ENCODE results near the gene N4BP2L2.
A peak's percentile ranks its signal among the peaks of the same experiment; 100 is the strongest.
"Not testable (repeated sequence)": the region's sequence is repeated elsewhere in the genome, so short reads cannot be mapped to it uniquely, and the experiment has no call there.

The N4BP2L2 gene

DNA sequence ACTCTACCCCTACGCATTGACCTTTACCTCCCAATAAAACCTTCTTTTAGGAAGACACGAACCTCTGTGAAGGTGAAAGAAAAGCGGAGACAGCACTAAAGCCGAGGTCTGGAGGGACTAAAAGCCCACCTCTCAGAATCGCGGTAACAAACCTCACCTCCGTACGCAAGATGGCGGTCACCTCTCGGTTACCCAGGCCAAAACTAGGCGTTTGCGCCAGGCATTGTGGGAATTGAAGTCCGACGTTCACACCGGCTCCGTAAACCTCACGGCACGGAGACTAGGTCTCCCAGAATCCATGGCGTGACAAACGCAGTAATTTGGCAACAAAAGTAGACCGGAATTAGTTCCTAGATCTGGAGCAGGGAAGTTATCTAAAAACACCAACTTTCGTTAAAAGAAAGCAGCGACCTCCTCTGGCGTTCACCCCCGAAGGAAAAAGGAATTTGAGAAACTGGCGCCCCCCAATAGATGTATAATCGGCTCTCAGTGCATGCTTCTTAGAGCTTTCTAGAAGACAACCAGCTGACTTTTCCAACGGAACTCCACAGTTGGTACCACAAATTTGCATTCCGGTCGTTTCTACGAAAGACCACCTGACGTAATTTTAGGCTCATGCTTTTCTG, at the start of gene N4BP2L2:
TSS of gene N4BP2L2 (minus strand) at position 175 of the 626 bp plus-strand sequence. CDS start 1,768 bp downstream, outside the sequence.
- DNase-seq, result peak; percentile 96

DNA sequence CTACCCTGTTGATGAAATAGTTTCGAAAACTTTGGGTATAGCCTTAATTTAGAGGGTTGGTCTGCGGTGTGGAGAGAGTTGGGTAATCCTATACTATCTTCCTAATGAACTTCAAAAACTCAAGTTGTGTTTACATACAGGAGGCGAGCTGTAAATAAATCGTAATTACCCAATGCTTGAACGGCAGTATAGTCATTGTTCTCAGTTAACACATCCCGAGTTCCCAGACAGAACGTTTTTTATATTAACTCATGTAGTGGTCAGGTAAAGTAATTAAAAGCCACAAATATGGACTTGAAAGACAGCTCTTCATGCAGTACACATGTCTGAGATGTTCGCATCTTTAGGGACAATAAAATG, 49.2 kb upstream of the N4BP2L2 start:
- no peak for DNase-seq

DNA sequence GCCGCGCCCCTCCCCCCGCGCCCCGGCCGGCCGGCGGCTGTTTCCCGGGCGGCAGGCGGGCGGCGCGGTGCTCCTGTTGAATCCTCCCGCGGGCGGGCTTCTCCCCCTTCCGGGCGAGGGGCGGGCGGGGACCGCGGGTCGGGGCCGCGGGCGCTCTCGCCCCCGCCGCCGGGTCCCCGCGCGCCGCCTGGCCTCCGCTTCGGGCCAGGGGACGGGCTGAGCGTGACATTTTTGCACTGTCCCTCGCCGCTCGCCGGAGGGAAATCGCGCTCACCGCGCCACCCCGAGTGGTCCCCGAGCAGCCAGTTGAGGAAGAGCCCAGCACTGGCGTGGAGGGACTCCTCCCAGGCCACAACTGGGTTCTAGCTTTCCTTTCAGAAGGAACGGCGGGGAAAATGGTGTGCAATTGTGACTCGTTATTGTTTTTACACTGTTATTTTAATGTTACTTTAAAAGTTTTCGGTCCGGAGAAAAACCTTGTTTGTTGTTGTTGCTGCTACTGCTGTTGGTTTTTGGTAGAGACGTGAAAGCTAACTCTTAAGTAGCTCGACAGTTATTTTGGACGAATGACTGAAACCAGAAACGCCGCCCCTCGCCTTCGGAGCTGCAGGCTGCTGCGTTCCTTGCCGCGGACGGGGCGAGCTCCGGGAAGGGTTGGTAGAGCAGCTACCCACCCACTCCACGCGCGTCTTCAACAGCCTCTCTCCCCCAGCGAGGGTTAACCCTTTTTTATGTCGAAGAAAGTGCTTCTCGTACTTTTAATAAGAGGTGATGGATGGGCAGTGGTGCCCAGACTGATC, 48.6 kb upstream of the N4BP2L2 start:
- peak; percentile 68 for DNase-seq

DNA sequence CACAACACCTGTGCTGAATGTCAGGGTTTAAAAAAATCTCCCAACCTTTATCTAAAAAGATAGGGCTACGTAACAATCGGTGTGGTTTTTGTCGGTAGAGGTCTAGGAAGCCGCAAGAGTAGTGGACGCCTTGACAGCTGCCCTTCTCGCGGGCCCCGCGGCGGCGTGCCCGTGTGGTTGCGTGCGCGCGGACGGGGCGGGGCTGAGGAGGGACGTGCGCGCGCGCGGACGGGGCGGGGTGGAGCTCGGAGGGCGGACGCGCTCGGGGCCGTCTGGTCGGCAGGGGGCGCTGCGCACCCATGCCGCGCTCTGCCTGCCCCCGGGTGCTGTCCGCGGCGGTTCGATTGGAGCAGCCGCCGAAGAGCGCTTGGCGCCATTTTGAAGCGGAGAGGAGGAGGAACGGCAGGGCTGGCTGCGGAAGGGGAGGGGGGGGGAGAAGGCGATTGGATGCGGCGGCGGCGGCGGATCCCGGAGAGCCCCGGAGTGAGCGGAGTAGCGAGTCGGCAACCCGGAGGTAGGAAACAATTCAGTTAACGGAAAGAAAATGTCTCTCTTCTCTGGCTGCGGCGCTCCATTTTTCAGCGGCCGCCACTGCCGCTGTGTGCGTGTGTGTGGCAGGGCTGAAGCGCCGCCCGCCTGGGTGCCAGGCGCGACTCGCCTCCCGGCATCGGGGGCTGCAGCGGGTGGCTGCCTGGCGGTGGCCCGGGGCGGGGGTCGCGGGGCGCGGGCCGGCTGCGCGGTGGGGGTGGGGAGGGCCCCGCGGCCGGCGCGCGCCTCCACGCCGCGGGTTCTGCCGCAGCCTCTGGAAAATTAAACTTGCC, 47.7 kb upstream of the N4BP2L2 start, which contains the start of gene PDS5B:
TSS of gene PDS5B (plus strand) at position 373 of the 821 bp plus-strand sequence. CDS start 62,321 bp downstream, outside the sequence.
- peak; percentile 97 for DNase-seq

DNA sequence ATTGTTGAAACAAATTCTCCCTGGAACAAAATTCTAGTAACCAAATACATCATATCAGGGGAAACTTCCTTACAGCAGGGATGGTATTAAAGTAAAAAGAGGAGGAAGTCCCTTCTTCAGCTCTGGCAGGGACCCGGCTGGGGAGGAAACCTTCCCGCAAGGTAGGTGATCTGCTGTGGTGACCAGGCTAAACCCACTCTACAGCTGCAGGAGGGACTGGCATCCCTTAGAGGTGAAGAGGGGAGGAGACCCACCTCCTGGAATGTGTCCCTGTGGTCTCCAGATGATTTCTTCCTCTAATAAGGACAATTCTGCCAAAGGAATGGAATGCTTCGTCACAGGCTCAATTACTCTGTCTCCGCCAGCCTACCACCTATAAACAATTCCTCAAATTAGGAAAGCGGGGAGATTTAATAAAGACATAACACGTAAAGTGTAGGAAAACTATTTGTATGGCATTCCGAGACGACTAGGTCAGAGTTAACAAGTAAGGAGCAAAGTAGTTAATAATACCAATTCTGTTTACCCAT, 47.0 kb upstream of the N4BP2L2 start:
- DNase-seq, result no peak

DNA sequence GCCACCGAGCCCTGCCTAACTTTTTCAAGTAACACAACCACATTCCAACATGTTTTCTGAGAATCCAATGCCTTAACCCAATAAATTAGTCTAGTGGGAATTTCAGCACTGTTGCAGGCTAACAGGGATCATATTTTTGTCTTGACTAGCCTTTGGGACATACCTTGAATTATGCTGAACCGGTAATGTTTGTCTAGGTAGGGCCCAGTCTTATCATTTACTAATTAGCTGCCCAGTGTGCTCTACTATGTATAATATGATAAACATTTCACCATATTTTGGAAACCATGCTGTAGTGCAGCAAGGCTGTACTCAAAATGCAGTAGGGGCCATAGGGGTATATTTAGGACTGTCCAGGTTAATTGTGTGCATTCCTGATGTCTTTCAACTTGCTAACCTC, 44.4 kb upstream of the N4BP2L2 start:
- DNase-seq, result no peak

DNA sequence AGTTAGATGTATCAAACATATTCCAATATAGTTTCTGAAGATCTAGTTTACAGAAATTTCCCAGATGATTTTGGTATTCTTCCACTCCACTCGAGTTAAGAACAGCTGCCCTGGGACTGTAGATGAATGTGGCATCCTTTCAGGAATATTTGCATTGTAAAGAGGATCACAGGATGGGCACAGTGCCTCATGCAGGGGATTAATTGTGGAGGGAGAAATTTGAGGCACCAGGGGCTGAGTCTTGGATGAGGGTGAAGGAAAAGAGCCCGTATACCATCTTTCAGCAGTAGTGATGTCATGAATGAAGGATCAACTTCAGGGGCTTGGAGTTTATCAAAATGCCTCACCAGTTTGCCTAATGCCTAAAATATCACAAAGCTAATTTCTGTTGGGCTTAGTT, 43.7 kb upstream of the N4BP2L2 start:
- no peak for DNase-seq

DNA sequence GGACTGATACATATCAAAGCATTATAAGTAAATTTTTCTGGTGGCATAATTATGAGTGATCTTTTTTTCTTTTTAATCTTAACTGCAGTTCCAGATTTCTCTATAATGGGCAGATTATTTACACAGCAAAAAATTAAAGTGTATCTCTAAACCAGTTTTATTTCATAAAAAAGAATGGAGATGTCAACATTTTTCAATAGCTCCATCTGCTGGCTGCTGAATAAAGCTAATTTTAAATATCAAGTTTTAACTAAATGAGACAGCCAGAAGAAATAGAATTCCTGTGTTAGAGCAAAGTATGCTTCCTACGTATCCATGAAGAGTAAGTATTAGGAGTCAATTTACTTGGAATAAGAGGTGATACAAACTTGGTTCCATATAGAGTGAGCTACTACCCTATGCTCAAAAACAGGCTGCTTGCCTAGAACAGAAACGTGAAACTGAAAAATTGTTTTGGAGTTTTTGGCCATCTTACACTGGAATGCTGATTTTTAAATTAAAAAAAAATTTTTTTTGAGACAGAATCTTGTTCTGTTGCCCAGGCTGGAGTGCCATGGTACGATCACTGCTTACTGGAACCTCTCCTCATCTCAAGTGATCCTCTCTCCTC, 42.7 kb upstream of the N4BP2L2 start:
- DNase-seq, result peak; percentile 29

DNA sequence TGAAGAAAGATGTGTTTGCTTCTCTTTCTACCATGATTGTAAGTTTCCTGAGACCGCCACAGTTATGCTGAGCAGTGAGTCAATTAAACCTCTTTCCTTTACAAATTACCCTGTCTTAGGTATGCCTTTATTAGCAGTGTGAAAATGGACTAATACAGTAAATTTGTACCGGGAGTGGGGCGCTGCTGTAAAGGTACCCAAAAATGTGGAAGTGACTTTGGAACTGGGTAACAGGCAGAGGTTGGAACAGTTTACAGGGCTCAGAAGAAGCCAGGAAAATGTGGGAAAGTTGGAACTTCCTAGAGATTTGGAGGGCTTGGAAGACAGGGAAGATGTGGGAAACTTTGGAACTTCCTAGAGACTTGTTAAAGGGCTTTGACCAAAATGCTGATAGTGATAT, 38.4 kb upstream of the N4BP2L2 start:
- DNase-seq, result no peak

DNA sequence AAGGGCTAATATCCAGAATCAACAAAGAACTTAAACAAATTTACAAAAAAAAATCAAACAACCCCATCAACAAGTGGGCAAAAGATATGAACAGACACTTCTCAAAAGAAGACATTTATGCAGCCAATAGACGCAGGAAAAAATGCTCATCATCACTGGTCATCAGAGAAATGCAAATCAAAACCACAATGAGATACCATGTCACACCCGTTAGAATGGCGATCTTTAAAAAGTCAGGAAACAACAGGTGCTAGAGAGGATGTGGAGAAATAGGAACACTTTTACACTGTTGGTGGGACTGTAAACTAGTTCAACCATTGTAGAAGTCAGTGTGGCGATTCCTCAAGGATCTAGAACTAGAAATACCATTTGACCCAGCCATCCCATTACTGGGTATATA, 37.1 kb upstream of the N4BP2L2 start:
- not testable (repeated sequence) for DNase-seq

DNA sequence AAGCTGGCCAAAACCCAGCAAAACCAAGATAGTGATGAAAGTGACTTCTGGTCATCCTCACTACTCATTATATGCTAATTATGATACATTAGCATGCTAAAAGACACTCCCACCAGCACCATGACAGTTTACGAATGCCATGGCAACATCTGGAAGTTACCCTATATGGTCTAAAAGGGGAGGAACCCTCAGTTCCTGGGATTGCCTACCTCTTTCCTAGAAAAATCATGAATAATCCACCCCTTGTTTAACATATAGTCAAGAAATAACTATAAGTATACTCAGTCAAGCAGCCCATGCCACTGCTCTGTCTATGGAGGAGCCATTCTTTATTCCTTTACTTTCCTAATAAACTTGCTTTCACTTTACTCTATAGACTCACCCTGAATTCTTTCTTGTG, 22.2 kb upstream of the N4BP2L2 start:
- not testable (repeated sequence) for DNase-seq

DNA sequence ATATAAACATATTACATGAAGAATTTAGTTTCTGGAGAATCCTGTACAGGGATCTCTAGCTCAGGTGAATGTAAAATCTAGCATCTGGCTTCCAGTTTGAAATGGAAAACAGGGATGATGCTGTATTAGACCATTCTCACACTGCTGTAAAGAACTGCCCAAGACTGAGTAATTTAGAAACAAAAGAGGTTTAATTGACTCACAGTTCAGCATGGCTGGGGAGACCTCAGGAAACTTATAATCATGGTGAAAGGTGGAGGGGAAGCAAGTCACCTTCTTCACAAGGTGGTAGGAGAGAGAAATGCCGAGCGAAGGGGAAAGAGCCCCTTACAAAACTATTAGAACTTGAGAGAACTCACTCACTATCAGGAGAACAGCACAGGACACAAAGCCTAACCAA, 17.0 kb upstream of the N4BP2L2 start:
- DNase-seq, result no peak

DNA sequence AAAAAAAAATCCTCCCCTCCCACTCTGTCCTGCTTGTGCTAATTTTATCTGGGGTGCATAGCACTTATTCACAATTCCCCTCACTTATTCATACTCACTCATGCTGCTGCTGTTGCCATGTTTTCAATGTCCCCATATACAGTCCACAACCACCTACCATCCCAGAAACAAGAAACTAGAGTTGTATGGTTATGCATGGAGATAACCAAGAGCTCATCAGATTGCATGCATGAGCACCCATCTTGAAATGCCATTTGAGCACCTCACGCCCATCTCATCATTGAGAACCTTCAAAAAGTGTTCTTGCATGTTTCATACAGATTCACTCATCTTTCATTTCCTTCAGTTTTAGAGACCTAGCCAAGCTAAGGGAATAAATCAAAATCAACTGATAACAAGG, 15.1 kb upstream of the N4BP2L2 start:
- DNase-seq, result no peak

DNA sequence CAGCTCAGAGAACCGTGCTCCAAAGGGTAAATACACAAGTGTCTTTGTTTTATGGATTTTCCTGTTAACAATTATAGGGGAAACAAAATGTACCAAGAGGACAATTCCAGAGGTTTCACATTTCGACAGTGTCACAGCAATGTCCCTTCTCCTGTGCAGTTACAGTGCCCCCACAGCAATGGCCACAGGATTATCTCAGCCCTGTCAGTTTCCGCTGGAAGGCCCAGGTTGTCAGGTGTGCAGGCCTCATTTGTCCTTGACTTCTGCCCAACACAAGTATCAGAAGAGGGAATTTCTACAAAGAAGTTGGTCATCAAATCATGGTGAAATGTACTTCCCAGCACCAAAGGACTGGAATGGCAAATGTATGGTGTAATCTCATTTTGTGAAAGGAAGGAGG, 11.2 kb upstream of the N4BP2L2 start:
- no peak for DNase-seq

DNA sequence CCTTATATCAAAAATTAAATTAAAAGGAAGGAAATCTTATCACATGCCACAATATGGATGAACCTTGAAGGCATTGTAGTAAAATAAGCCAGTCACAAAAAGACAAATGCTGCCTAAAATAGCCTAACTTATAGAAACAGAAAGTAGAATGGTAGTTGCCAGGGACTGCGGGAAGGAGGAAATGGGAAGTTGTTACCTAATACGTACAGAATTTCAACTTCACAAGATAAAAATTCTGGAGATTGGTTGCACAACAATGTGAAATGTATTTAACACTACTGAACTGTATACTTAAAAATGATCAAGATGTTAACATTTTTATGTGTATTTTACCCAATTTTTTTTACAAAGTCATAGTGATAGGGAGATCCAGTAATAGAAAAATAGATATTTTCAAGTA, 10.2 kb upstream of the N4BP2L2 start:
- no peak for DNase-seq

DNA sequence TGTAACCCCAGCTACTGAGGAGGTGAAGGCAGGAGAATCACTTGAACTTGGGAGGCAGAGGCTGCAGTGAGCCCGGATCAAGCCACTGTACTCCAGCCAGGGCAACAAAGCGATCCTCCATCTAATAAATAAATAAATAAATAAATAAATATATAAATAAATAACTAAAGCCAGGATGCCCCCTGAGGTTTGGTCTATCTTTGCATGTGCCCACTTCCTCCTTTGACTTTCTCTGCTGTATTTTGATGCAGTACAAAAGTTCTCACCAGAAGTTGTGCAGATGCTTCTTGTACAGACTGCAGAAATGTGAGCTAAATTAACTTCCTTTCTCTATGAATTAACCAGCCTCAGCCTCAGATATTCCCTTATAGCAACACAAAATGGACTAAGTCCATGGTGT, 6.5 kb upstream of the N4BP2L2 start:
- DNase-seq, result no peak

DNA sequence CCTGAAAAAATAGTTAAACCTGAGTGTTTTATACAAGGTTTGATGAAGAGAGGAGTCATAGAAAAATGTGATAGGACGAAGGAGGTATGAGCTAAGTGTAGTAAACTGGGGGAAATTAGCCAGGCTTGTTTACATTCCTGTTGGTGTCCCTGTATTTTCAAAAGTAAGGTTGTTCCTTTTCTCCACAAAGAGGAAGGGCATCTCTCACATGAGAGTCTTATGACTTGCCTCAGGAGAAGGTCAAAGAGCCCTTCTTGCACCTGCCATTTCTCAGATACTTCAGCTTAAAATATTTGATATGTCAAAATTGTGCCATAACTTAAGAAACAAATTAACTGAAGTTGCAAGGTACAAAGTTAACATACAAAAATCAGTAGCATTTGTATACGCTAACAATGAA, 3.6 kb upstream of the N4BP2L2 start:
- no peak for DNase-seq

DNA sequence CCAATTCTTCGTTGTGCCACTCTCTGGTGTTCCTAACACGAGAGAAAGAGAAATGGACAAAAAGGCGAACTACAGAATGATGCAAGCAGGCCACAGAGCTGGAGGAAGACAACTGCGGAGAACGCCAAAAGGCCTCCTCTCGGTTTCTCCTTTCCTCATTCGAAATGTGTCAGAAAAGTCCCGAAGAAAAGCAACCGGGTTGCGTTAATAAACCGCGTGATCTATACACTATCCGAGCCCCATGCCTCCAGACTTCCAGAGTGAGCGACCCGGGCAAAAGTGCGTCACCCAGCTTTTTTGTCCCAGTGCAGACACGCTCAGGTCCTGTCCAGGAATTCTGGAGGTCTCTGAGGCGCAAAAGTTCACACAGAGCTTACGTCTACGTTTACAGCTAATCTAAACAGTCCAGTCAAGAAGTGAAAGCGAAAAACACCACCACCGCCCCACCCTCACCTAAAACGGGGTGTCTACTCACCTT, 413 bp downstream of the N4BP2L2 start:
- DNase-seq, result no peak

DNA sequence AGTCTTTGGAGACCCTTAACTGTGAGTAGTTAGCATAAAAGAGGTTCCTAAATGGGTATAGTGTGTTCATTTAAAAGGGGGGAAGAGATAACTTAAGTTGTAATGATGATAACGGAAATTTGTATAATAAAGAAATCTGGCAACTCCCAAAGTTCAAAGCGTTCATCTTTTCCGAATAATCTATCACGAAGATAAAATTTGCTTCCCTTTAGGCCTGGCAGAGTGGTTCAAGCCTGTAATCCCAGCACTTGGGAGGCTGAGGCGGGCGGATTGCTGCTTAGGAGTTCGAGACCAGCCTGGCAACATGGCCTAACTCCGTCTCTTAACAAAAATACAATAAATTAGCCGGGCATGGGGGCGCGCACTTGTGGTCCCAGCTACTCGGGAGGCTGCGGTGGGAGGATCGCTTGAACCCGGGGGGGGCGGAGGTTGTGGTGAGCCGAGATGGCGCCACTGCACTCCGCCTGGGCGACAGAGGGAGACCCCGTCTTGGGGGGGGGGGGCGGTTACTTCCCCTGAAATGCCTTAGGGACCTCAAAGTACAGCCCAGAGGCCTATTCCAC, 934 bp downstream of the N4BP2L2 start:
- DNase-seq, result peak; percentile 54

DNA sequence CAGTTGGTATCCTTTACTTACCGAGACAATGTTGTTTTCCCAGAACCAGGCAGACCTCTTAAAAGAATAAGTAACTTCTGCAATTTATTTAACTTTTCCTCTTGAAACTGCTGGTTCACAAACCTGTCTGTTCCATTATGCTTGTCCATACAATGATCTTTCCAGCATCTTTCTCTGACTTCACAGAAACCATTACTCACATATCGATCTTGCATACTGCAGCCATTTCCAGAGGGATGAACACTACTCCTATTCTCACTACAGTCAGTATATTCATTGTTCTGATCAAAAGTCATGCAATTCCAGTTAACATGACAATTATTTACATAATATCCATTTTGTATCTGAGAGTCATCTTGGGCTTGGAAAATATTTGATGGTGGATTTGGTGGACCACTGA, 2.8 kb downstream of the N4BP2L2 start:
- DNase-seq, result no peak

DNA sequence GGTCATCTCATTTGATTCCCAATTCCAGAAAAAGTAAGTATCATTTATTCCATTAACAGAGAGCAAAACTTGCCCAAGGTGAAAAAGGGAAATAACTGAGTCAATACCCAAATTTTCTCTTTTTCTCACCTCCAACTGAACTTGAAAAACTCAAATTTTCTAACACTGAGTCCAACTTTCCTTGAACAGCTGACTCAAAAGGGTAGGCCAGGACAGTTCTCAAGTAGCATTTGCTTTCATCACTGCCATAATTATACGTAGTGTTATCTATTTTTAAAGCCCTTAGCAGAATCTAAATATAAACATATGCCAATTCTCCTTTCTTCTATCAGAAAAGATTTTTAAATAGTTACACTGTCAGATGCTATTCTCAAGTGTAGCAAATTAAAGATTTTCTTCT, 3.5 kb downstream of the N4BP2L2 start:
- peak; percentile 62 for DNase-seq

DNA sequence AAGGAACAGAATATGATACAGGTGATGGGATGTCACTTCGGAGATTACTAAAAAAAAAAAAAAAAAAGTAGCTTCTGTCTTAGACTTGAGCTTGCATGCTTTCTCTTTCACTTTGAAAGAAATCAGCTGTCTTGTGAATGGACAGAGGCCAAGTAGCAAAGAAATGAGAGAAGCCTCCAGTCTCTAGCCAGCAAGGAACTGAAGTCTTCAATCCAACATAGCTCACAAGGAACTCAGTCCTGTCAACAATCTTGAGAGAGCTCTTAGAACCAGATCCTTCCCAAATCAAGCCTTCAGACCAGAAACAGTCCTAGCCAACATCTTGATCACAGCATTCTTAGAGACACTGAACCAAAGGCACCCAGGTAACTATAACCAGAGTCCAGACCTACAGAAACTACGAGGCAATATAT, 7.7 kb downstream of the N4BP2L2 start:
- DNase-seq, result peak; percentile 46

Data from activated CD4-positive, alpha-beta T cell treated with anti-CD3 and anti-CD28 coated beads, Interleukin-2, Interleukin-6, amounts not matched to agents 100 ng/mL and 50 ng/mL, durations not matched to agents 16 hours and 8 hours (primary cell).